GM12878 (cell line): ENCODE measurements around the gene CYTH3. TPM values are rescaled to one million over a fixed set of nuclear protein-coding genes. Genes with fewer than 3 reads are reported as not detected.

Experiments used
- ATAC-seq: fragments of 200-7000 bp; cut with Tn5 transposase; 3 replicates; pipeline ENCODE4 v1.9.1; 2020; ENCODE audit warnings: mild to moderate bottlenecking, moderate library complexity
- BruUV-seq: library from RNA; stranded (reverse); fragments of 400-500 nt; replicated peaks from 2 replicates; lab custom pipeline; 2021; lab: Mats Ljungman, UMichigan
- CTCF ChIA-PET: fragments of 300-600 bp; sonication (Branson Sonifier 250); formaldehyde crosslinking; extraction: SDS; loops from one replicate; lab custom pipeline; 2021; ENCODE audit warnings: inconsistent platforms; lab: Yijun Ruan, JAX
- POLR2A ChIA-PET: fragments of 350-600 bp; formaldehyde crosslinking; extraction: SDS; loops from one replicate; lab custom pipeline; 2021; ENCODE audit warnings: inconsistent platforms; lab: Charles Lee
- RAD21 ChIA-PET: fragments of 300-600 bp; sonication (Branson Sonifier 250); formaldehyde crosslinking; loops from one replicate; lab custom pipeline; 2023; ENCODE audit warnings: antibody characterized with exemption; ENCODE audit not compliant: unreplicated experiment; lab: Charles Lee
- SMC1A ChIA-PET: fragments of 300-600 bp; sonication (Branson Sonifier 250); formaldehyde crosslinking; loops from one replicate; lab custom pipeline; 2023; ENCODE audit not compliant: unreplicated experiment, uncharacterized antibody; lab: Charles Lee
- DNase-seq: peaks from one replicate; pipeline ENCODE4 v3.0.0-alpha.2; 2011; ENCODE audit warnings: low read depth, low spot score
- FAIRE-seq: peaks from 3 replicates; lab custom pipeline; 2011; peaks lifted over from hg19 to GRCh38; lab: Jason Lieb, UNC
- H2AFZ ChIP-seq: 2 replicates; pipeline ENCODE4 v1.6.0; 2011; ENCODE audit warnings: low read depth, low read length, control low read depth; ENCODE audit not compliant: control insufficient read depth
- H3K27ac ChIP-seq: 2 replicates; pipeline ENCODE4 v1.5.1; 2011; ENCODE audit warnings: control low read depth; ENCODE audit not compliant: control insufficient read depth, insufficient read depth
- H3K27me3 ChIP-seq, 2 experiments: replicated peaks in 1 of 2; 2 replicates each; pipeline versions ENCODE4 v1.6.0 to v1.6.1; 2011; ENCODE audit warnings: low read length in 1 of 2; ENCODE audit not compliant: control insufficient read depth in 2 of 2, insufficient read depth in 2 of 2
- H3K36me3 ChIP-seq, 2 experiments: 2 replicates each; pipeline ENCODE4 v1.5.1; 2011; ENCODE audit warnings: low read length in 1 of 2; ENCODE audit not compliant: control insufficient read depth in 2 of 2, insufficient read depth in 2 of 2
- H3K4me1 ChIP-seq: 2 replicates; pipeline ENCODE4 v1.6.1; 2011; ENCODE audit warnings: mild to moderate bottlenecking, low read length, moderate library complexity, mixed read lengths; ENCODE audit not compliant: control insufficient read depth, insufficient read depth
- H3K4me2 ChIP-seq: 2 replicates; pipeline ENCODE4 v1.6.0; 2011; ENCODE audit warnings: control low read depth; ENCODE audit not compliant: control insufficient read depth, insufficient read depth
- H3K4me3 ChIP-seq: fragments of 200-600 bp; sonication (generic); 2 replicates; pipeline ENCODE4 v1.5.1; 2016
- H3K79me2 ChIP-seq: 2 replicates; pipeline ENCODE4 v1.6.0; 2011; ENCODE audit warnings: low read length; ENCODE audit not compliant: control insufficient read depth, insufficient read depth
- H3K9ac ChIP-seq: 2 replicates; pipeline ENCODE4 v1.8.0; 2011; ENCODE audit warnings: low read length, control low read depth, mixed read lengths; ENCODE audit not compliant: control insufficient read depth, insufficient read depth
- H3K9me3 ChIP-seq: replicated peaks from 3 replicates; pipeline ENCODE4 v1.5.1; 2011; ENCODE audit warnings: mild to moderate bottlenecking, low read length; ENCODE audit not compliant: control insufficient read depth, insufficient read depth
- H4K20me1 ChIP-seq: 2 replicates; pipeline ENCODE4 v1.6.0; 2011; ENCODE audit not compliant: control insufficient read depth, insufficient read depth
- CBX3 ChIP-seq: fragments of 200-600 bp; sonication (generic); IDR thresholded peaks from 2 replicates; pipeline ENCODE4 v1.6.1; 2016; ENCODE audit warnings: low read depth, borderline replicate concordance
- CTCF ChIP-seq, 3 experiments: IDR thresholded peaks in 2 of 3; conservative IDR thresholded peaks in 1 of 3; 2 replicates each; pipeline ENCODE4 v1.5.1; 2011; ENCODE audit warnings: low read depth in 3 of 3, low read length in 3 of 3, mild to moderate bottlenecking in 3 of 3, control low read depth in 2 of 3, moderate library complexity in 2 of 3, inconsistent platforms in 1 of 3, mixed read lengths in 1 of 3; ENCODE audit not compliant: control insufficient read depth in 2 of 3, insufficient read depth in 1 of 3; ENCODE audit errors: extremely low read depth in 1 of 3
- HCFC1 ChIP-seq: fragments of 150-350 bp; IDR thresholded peaks from 2 replicates; pipeline ENCODE4 v1.6.1; 2014; ENCODE audit warnings: low read length
- MTA3 ChIP-seq: IDR thresholded peaks from 2 replicates; pipeline ENCODE4 v1.6.1; 2012; ENCODE audit warnings: low read length, inconsistent platforms, borderline replicate concordance
- POLR2A ChIP-seq: IDR thresholded peaks from 2 replicates; pipeline ENCODE4 v1.6.1; 2011; ENCODE audit warnings: low read depth, mild to moderate bottlenecking, low read length
- RB1 ChIP-seq: fragments of 450-650 bp; formaldehyde crosslinking; IDR thresholded peaks from 2 replicates; pipeline ENCODE4 v1.6.1; 2017; ENCODE audit warnings: mild to moderate bottlenecking, borderline replicate concordance
- WGBS: methylation state at CpG from one replicate; pipeline ENCODE4 v1.1.6; 2016; ENCODE audit warnings: low lambda C conversion rate; ENCODE audit not compliant: insufficient replicate concordance, insufficient coverage; ENCODE audit errors: missing lambda C conversion rate; 5-methylcytosine and 5-hydroxymethylcytosine counted together
- in situ Hi-C: fragments of 300-500 bp; cut with MboI; formaldehyde crosslinking; loops from 9 replicates; pipeline ENCODE4 v1.14.3; 2018; ENCODE audit warnings: mixed read lengths
- intact Hi-C: fragments of 100-400 bp; cut with micrococcal nuclease; formaldehyde crosslinking; loops from one replicate; pipeline ENCODE4 v1.14.2; 2022; ENCODE audit not compliant: unreplicated experiment
- polyA plus RNA-seq, 11 experiments: library from polyadenylated mRNA; depleted of rRNA in 4 of 11; unstranded in 6 of 11; stranded (reverse) in 5 of 11; fragments of >200 nt; fragmentation: Nextera tagmentation in 4 of 11; fragmentation: Illumina TruSeq in 1 of 11; extraction: Ambion mirVana in 4 of 11; extraction: Trizol in 1 of 11; gene quantifications; 1 replicate in 1 of 11; 2 replicates in 10 of 11; pipeline versions ENCODE4 v1.2.1 to v1.2.3, GENCODE V29; 2011 to 2016; ENCODE audit warnings: inconsistent platforms in 2 of 11, missing spikeins in 2 of 11, low read depth in 1 of 11
- total RNA-seq, 4 experiments: library from RNA; depleted of rRNA in 3 of 4; stranded (reverse); fragments of >200 nt in 3 of 4; fragmentation: Illumina TruSeq in 1 of 4; extraction: Trizol in 1 of 4; gene quantifications; 2 replicates each; pipeline versions ENCODE4 v1.2.1 to v1.2.3, GENCODE V29; 2013 to 2021

CYTH3 gene
- total and polyA plus RNA-seq, 10 of the 15 experiments (the other 5 are each of a cell fraction or from before 2014, with no cell fraction given), result 0.45 to 28.2 (median 15.7) TPM

DNA sequence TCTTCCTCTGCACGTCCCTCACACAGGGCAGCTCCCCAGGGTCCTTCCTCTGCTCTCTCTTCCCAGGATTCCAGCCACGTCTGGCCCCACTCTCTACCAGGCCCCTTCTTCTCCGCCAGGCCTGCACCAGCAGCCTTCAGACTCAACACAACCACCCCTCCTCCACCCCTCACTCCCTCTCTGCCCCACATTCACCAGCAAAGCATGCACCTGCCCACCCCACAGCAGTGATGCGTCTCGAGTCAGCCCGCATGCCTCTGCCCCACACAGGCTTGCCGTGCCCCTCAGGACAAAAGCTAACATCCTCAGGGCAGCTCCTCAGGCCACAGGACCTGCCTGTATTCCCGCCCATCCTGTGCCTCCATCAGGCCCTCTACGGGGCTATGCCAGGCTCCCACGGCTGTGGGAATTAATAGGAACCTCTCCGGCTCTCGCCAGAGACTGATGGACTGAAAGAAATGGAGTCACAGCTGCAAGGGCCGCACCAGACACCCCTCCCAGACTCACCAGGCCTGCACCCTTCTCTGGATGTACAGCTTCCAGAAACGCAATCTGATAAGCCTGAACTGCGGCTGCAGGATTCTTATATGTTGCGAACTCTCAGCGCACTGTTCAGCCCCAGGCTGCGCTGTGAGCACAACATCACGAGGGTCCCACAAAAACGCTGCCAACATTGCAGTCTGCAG lies 100.1 kb downstream of the CYTH3 start:
- POLR2A ChIA-PET, result interaction anchor here (0.5 kb wide), 1 partner anchor 291 kb away, joined by 3 read pairs; no protein-coding TSS in a partner anchor
- DNase-seq, result no peak
- no peaks in the 10 kb centered on the region for H3K9me3 ChIP-seq
- no TSS peak for BruUV-seq
- WGBS, result 73% methylated on average over 20 of the region's 20 CpGs
- TF ChIP-seq MTA3 (no peak), POLR2A (no peak), RB1 (no peak), CBX3 (no peak), HCFC1 (no peak), CTCF (IDR thresholded peaks at IDR 0.05 in 2 of 3, conservative IDR thresholded peaks at IDR 0.05 in 1 of 3; ENCODE audit: control insufficient read depth in 2 of 3, extremely low read depth in 1 of 3, insufficient read depth in 1 of 3, low read depth in 3 of 3, low read length in 3 of 3) (no peak)
- H3K4me3 ChIP-seq, result no peak overlapping the region
- no peaks in the 10 kb centered on the region for H3K4me1 ChIP-seq
- no peak overlapping the region for H3K9ac ChIP-seq
- H4K20me1 ChIP-seq, result no peaks in the 10 kb centered on the region
- CTCF ChIA-PET, result no interaction called here
- H3K27me3 ChIP-seq, result no peaks in the 10 kb centered on the region
- H3K36me3 ChIP-seq, result peaks cover 4 to 10% of the 10 kb centered on the region in 2 experiments; a peak in 3 of 4 replicates
- RAD21 ChIA-PET, result no interaction called here
- no peak overlapping the region for H3K4me2 ChIP-seq
- H3K79me2 ChIP-seq, result no peaks in the 10 kb centered on the region
- ATAC-seq, result no peak
- no peak overlapping the region for H3K27ac ChIP-seq
- no peak for FAIRE-seq
- in situ Hi-C loops (no loop called here), intact Hi-C loops (no loop called here)
- no peak overlapping the region for H2AFZ ChIP-seq
- SMC1A ChIA-PET, result no interaction called here
